Gastroesophageal sphincter (tissue), 4 donors: ENCODE results near the gene CCND1. TPM values are rescaled to one million over a fixed set of nuclear protein-coding genes. Genes with fewer than 3 reads are reported as not detected.

Source experiments
- ATAC-seq: fragments of 150-250 bp; one replicate; pipeline ENCODE4 v1.9.1; 2016; ENCODE audit warnings: mild to moderate bottlenecking, moderate library complexity
- H3K27ac ChIP-seq, 4 donors: fragments of 200-600 bp; sonication (generic) in 3 of 4; 1 replicate in 3 of 4; 2 replicates in 1 of 4; pipeline ENCODE4 v1.5.1; 2016 to 2019
- H3K27me3 ChIP-seq: fragments of 200-600 bp; sonication (generic); one replicate; pipeline ENCODE4 v1.5.1; 2019
- H3K36me3 ChIP-seq, 2 donors: fragments of 200-600 bp; sonication (generic); one replicate each; pipeline ENCODE4 v1.5.1; 2019; ENCODE audit warnings: control low read depth in 1 of 2
- H3K4me1 ChIP-seq, 3 donors: fragments of 200-600 bp; sonication (generic); 1 replicate in 2 of 3; 2 replicates in 1 of 3; pipeline ENCODE4 v1.5.1; 2016 to 2019; ENCODE audit warnings: control low read depth in 2 of 3
- H3K4me3 ChIP-seq, 2 donors: fragments of 200-600 bp; sonication (generic); one replicate each; pipeline ENCODE4 v1.5.1; 2019; ENCODE audit warnings: mild to moderate bottlenecking in 1 of 2, moderate library complexity in 1 of 2
- H3K9me3 ChIP-seq, 3 donors: fragments of 200-600 bp; sonication (generic); one replicate each; pipeline ENCODE4 v1.5.1; 2017 to 2019; ENCODE audit warnings: control low read depth in 2 of 3
- CTCF ChIP-seq, 4 experiments: fragments of 200-600 bp in 2 of 4; fragments of 450-650 bp in 2 of 4; sonication (generic) in 1 of 4; IDR thresholded peaks; one replicate each; pipeline ENCODE4 v1.5.1; 2017 to 2019; ENCODE audit warnings: antibody characterized with exemption in 4 of 4, mild to moderate bottlenecking in 2 of 4, moderate library complexity in 2 of 4
- EP300 ChIP-seq: sonication (generic); formaldehyde crosslinking; IDR thresholded peaks from one replicate; pipeline ENCODE4 v1.6.1; 2017; ENCODE audit warnings: antibody characterized with exemption, mild to moderate bottlenecking
- POLR2A ChIP-seq, 2 donors: fragments of 450-650 bp; IDR thresholded peaks; one replicate each; pipeline ENCODE4 v1.6.1; 2017; ENCODE audit warnings: antibody characterized with exemption in 2 of 2, mild to moderate bottlenecking in 2 of 2, moderate library complexity in 1 of 2
- POLR2AphosphoS5 ChIP-seq: sonication (generic); formaldehyde crosslinking; IDR thresholded peaks from one replicate; pipeline ENCODE4 v1.6.1; 2017; ENCODE audit warnings: antibody characterized with exemption
- WGBS, 2 donors: methylation state at CpG; one replicate each; pipeline ENCODE4 v1.1.5; 2018; ENCODE audit warnings: low coverage in 1 of 2; 5-methylcytosine and 5-hydroxymethylcytosine counted together
- total RNA-seq, 4 donors: library from RNA; depleted of rRNA; stranded (reverse); fragments of >200 nt; gene quantifications; one replicate each; pipeline ENCODE4 v1.1.0, GENCODE V29; 2016

The CCND1 gene
- total RNA-seq, 4 donors from 2014 or later: 24.1 to 110 (median 51.9) TPM

- 85 to 100% methylated on average over 1 of the region's 1 CpG for WGBS, 2 donors
- no peak for ATAC-seq
- no peak overlapping the region for H3K27ac ChIP-seq
- no peak overlapping the region for H3K4me3 ChIP-seq
- H3K27me3 ChIP-seq: peaks cover 41% of the 10 kb centered on the region
- peaks cover 0 to 6% (median 0%) of the 10 kb centered on the region in 3 donors for H3K4me1 ChIP-seq
- no peaks in the 10 kb centered on the region for H3K9me3 ChIP-seq
- H3K36me3 ChIP-seq: no peaks in the 10 kb centered on the region
- TF ChIP-seq CTCF (IDR thresholded peaks at IDR 0.05) (no peak), POLR2A (IDR thresholded peaks at IDR 0.05) (no peak), POLR2AphosphoS5 (no peak), EP300 (no peak)
Measured at GRCh38 chr11:69624293-69624692, 16.7 kb upstream of the CCND1 start.

- no peak overlapping the region for H3K27ac ChIP-seq
- peaks cover 46% of the 10 kb centered on the region for H3K27me3 ChIP-seq
- no peaks in the 10 kb centered on the region for H3K36me3 ChIP-seq
- H3K4me1 ChIP-seq: peaks cover 0 to 6% (median 0%) of the 10 kb centered on the region in 3 donors
- TF ChIP-seq POLR2A (IDR thresholded peaks at IDR 0.05): no peak
- TF ChIP-seq CTCF (IDR thresholded peaks at IDR 0.05): no peak
- TF ChIP-seq EP300: no peak
- no peak for TF ChIP-seq POLR2AphosphoS5
- H3K9me3 ChIP-seq: peaks cover 0 to 6% (median 0%) of the 10 kb centered on the region in 3 donors
- no peak overlapping the region for H3K4me3 ChIP-seq
- 65 to 80% methylated on average over 10 of the region's 10 CpGs for WGBS, 2 donors
- ATAC-seq: no peak
Measured at GRCh38 chr11:69625476-69625875, 15.5 kb upstream of the CCND1 start.

- ATAC-seq: no peak
- TF ChIP-seq POLR2AphosphoS5: no peak
- Histone ChIP-seq H3K27ac (no peak overlapping the region), H3K4me1 (peaks cover 0 to 6% (median 0%) of the 10 kb centered on the region in 3 donors), H3K4me3 (no peak overlapping the region), H3K36me3 (no peaks in the 10 kb centered on the region), H3K27me3 (peaks cover 49% of the 10 kb centered on the region), H3K9me3 (peaks cover 0 to 6% (median 0%) of the 10 kb centered on the region in 3 donors)
- 100% methylated on average over 1 of the region's 14 CpGs; no CpG with 5 or more reads in 1 of the 2 donors for WGBS, 2 donors
Measured at GRCh38 chr11:69627551-69627950, 13.4 kb upstream of the CCND1 start.

GRCh38 chr11:69630017-69630416 is 10.9 kb upstream of the CCND1 start:
- 100% methylated on average over 1 of the region's 2 CpGs; no CpG with 5 or more reads in 1 of the 2 donors for WGBS, 2 donors
- H3K36me3 ChIP-seq: no peaks in the 10 kb centered on the region
- no peak for TF ChIP-seq CTCF (IDR thresholded peaks at IDR 0.05)
- no peak for TF ChIP-seq POLR2A (IDR thresholded peaks at IDR 0.05)
- TF ChIP-seq EP300: no peak
- no peak for TF ChIP-seq POLR2AphosphoS5
- H3K27ac ChIP-seq: no peak overlapping the region
- H3K9me3 ChIP-seq: peaks cover 0 to 6% (median 0%) of the 10 kb centered on the region in 3 donors
- peaks cover 0 to 3% (median 0%) of the 10 kb centered on the region in 3 donors for H3K4me1 ChIP-seq
- no peak for ATAC-seq
- H3K4me3 ChIP-seq: no peak overlapping the region
- H3K27me3 ChIP-seq: peaks cover 66% of the 10 kb centered on the region

GRCh38 chr11:69630424-69630823 is 10.5 kb upstream of the CCND1 start:
- TF ChIP-seq POLR2A (IDR thresholded peaks at IDR 0.05) (no peak), POLR2AphosphoS5 (no peak), CTCF (IDR thresholded peaks at IDR 0.05) (no peak), EP300 (no peak)
- Histone ChIP-seq H3K9me3 (peaks cover 0 to 6% (median 0%) of the 10 kb centered on the region in 3 donors), H3K36me3 (no peaks in the 10 kb centered on the region), H3K4me3 (no peak overlapping the region), H3K27ac (no peak overlapping the region), H3K4me1 (no peaks in the 10 kb centered on the region), H3K27me3 (peaks cover 71% of the 10 kb centered on the region)
- no peak for ATAC-seq
- WGBS, 2 donors: 89 to 94% methylated on average over 3 to 6 of the region's 8 CpGs
